Peyer's patch (tissue), 4 donors: ENCODE results near the gene TMEM87B. TPM values are rescaled to one million over a fixed set of nuclear protein-coding genes. Genes with fewer than 3 reads are reported as not detected.
A peak's percentile ranks its signal among the peaks of the same experiment; 100 is the strongest.

Experiments used
- DNase-seq, 3 donors: peaks; one replicate each; pipeline ENCODE4 v3.0.0-alpha.2; 2017 to 2019
- H3K27ac ChIP-seq, 4 donors: fragments of 200-600 bp; sonication (generic); one replicate each; pipeline ENCODE4 v1.5.1; 2016 to 2019
- H3K27me3 ChIP-seq, 2 donors: fragments of 200-600 bp; sonication (generic); one replicate each; pipeline ENCODE4 v1.5.1; 2019
- H3K36me3 ChIP-seq, 3 donors: fragments of 200-600 bp; sonication (generic); one replicate each; pipeline ENCODE4 v1.5.1; 2016 to 2019
- H3K4me1 ChIP-seq, 4 donors: fragments of 200-600 bp; sonication (generic); one replicate each; pipeline ENCODE4 v1.5.1; 2016 to 2019
- H3K4me3 ChIP-seq, 4 donors: fragments of 200-600 bp; sonication (generic); 1 replicate in 3 of 4; 2 replicates in 1 of 4; pipeline ENCODE4 v1.5.1; 2016 to 2019; ENCODE audit warnings: mild to moderate bottlenecking in 1 of 4
- H3K9me3 ChIP-seq, 4 donors: fragments of 200-600 bp; sonication (generic); one replicate each; pipeline ENCODE4 v1.5.1; 2016 to 2019; ENCODE audit warnings: mild to moderate bottlenecking in 1 of 4
- POLR2A ChIP-seq, 2 donors: fragments of 450-650 bp; IDR thresholded peaks; one replicate each; pipeline ENCODE4 v1.5.1; 2017; ENCODE audit warnings: antibody characterized with exemption in 2 of 2, mild to moderate bottlenecking in 2 of 2, moderate library complexity in 2 of 2
- total RNA-seq, 4 donors: library from RNA; depleted of rRNA; stranded (reverse); fragments of >200 nt; gene quantifications; one replicate each; pipeline ENCODE4 v1.1.0, GENCODE V29; 2016
- TF ChIP-seq, protein P1 (sequence below), 6 experiments: fragments of 450-650 bp in 4 of 6; fragments of 200-600 bp in 2 of 6; sonication (generic) in 1 of 6; IDR thresholded peaks; one replicate each; pipeline ENCODE4 v1.5.1; 2017 to 2019; ENCODE audit warnings: antibody characterized with exemption in 6 of 6, mild to moderate bottlenecking in 3 of 6, moderate library complexity in 1 of 6

Gene TMEM87B
- total RNA-seq, 4 donors from 2014 or later = 22.3 to 85.6 (median 48.6) TPM

DNA sequence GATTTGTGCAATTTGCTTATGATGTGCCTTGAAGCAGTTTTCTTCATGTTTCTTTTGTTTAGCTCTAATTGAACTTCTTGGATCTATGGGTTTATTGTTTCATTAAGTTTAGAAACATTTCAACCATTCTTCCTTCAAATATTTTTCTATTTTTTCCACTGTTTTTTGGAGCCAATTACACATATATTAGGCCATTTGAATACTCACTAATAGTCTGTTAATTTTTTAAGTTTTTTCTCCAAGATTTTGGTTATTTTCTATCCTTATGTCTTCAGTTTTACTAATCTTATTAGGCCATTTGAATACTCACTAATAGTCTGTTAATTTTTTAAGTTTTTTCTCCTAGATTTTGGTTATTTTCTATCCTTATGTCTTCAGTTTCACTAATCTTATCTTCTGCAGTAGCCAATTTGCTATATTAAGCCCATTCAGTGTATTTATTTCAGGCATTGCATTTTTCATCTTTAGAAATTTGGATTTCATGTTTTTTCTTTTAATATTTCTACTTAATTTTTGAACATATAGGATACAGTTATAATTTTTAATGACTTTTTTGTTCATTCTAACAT, 9.5 kb upstream of the TMEM87B start:
- TF ChIP-seq, protein P1, sequence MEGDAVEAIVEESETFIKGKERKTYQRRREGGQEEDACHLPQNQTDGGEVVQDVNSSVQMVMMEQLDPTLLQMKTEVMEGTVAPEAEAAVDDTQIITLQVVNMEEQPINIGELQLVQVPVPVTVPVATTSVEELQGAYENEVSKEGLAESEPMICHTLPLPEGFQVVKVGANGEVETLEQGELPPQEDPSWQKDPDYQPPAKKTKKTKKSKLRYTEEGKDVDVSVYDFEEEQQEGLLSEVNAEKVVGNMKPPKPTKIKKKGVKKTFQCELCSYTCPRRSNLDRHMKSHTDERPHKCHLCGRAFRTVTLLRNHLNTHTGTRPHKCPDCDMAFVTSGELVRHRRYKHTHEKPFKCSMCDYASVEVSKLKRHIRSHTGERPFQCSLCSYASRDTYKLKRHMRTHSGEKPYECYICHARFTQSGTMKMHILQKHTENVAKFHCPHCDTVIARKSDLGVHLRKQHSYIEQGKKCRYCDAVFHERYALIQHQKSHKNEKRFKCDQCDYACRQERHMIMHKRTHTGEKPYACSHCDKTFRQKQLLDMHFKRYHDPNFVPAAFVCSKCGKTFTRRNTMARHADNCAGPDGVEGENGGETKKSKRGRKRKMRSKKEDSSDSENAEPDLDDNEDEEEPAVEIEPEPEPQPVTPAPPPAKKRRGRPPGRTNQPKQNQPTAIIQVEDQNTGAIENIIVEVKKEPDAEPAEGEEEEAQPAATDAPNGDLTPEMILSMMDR (IDR thresholded peaks at IDR 0.05) = no peak
- TF ChIP-seq POLR2A (IDR thresholded peaks at IDR 0.05) = no peak
- Histone ChIP-seq H3K4me3 (no peak overlapping the region), H3K27me3 (no peaks in the 10 kb centered on the region), H3K36me3 (no peaks in the 10 kb centered on the region), H3K4me1 (peaks cover 0 to 12% (median 2%) of the 10 kb centered on the region in 4 donors), H3K9me3 (no peaks in the 10 kb centered on the region), H3K27ac (no peak overlapping the region)
- DNase-seq = no peak

- Histone ChIP-seq H3K27me3 (no peaks in the 10 kb centered on the region), H3K4me3 (no peak overlapping the region), H3K27ac (no peak overlapping the region), H3K9me3 (no peaks in the 10 kb centered on the region), H3K36me3 (no peaks in the 10 kb centered on the region), H3K4me1 (peaks cover 0 to 12% (median 2%) of the 10 kb centered on the region in 4 donors)
- no peak for DNase-seq
- TF ChIP-seq POLR2A (IDR thresholded peaks at IDR 0.05) = no peak
- TF ChIP-seq, protein P1 (IDR thresholded peaks at IDR 0.05) = no peak
Measured at GRCh38 chr2:112046231-112046630, 8.8 kb upstream of the TMEM87B start.

- DNase-seq = no peak
- H3K4me1 ChIP-seq = peaks cover 0 to 14% (median 2%) of the 10 kb centered on the region in 4 donors
- no peaks in the 10 kb centered on the region for H3K27me3 ChIP-seq
- TF ChIP-seq, protein P1 (IDR thresholded peaks at IDR 0.05) = no peak
- no peak for TF ChIP-seq POLR2A (IDR thresholded peaks at IDR 0.05)
- no peak overlapping the region for H3K4me3 ChIP-seq
- no peaks in the 10 kb centered on the region for H3K36me3 ChIP-seq
- H3K27ac ChIP-seq = no peak overlapping the region
- no peaks in the 10 kb centered on the region for H3K9me3 ChIP-seq
Measured at GRCh38 chr2:112047537-112048235, 7.4 kb upstream of the TMEM87B start.

GRCh38 chr2:112048236-112048592, 6.9 kb upstream of the TMEM87B start:
- peaks cover 0 to 19% (median 2%) of the 10 kb centered on the region in 4 donors for H3K4me1 ChIP-seq
- H3K27ac ChIP-seq = no peak overlapping the region
- no peaks in the 10 kb centered on the region for H3K36me3 ChIP-seq
- no peak overlapping the region for H3K4me3 ChIP-seq
- H3K9me3 ChIP-seq = no peaks in the 10 kb centered on the region
- no peak for TF ChIP-seq POLR2A (IDR thresholded peaks at IDR 0.05)
- TF ChIP-seq, protein P1 (IDR thresholded peaks at IDR 0.05) = no peak
- H3K27me3 ChIP-seq = no peaks in the 10 kb centered on the region
- no peak for DNase-seq

GRCh38 chr2:112048887-112049286, 6.2 kb upstream of the TMEM87B start:
- TF ChIP-seq POLR2A (IDR thresholded peaks at IDR 0.05) = no peak
- TF ChIP-seq, protein P1 (IDR thresholded peaks at IDR 0.05) = peak; percentile 82 to 99 (median 94)
- H3K27ac ChIP-seq = no peak overlapping the region

More at GRCh38 chr2:112048887-112049286, 6.2 kb upstream of the TMEM87B start:
- no peaks in the 10 kb centered on the region for H3K9me3 ChIP-seq
- H3K4me3 ChIP-seq = no peak overlapping the region
- DNase-seq = no peak
- H3K27me3 ChIP-seq = no peaks in the 10 kb centered on the region
- no peaks in the 10 kb centered on the region for H3K36me3 ChIP-seq
- peaks cover 0 to 26% (median 5%) of the 10 kb centered on the region in 4 donors for H3K4me1 ChIP-seq
